H9 (cell line): ENCODE measurements around the gene AANAT. TPM values are rescaled to one million over a fixed set of nuclear protein-coding genes. Genes with fewer than 3 reads are reported as not detected.
A peak's percentile ranks its signal among the peaks of the same experiment; 100 is the strongest.

Source experiments
- DNase-seq: peaks from one replicate; pipeline ENCODE4 v3.0.0-alpha.2; 2017
- H2AFZ ChIP-seq: one replicate; pipeline ENCODE4 v1.6.1; 2013; ENCODE audit warnings: mild to moderate bottlenecking, low read length, control low read depth, moderate library complexity
- H2AK5ac ChIP-seq: 2 replicates; pipeline ENCODE4 v1.6.1; 2013; ENCODE audit warnings: low read length, control low read depth, mixed read lengths; ENCODE audit not compliant: insufficient read length
- H2BK120ac ChIP-seq: one replicate; pipeline ENCODE4 v1.6.1; 2013; ENCODE audit warnings: low read depth, mild to moderate bottlenecking, low read length, control low read depth, inconsistent platforms; ENCODE audit not compliant: poor library complexity, severe bottlenecking
- H2BK12ac ChIP-seq: 2 replicates; pipeline ENCODE4 v1.6.1; 2013; ENCODE audit warnings: low read length, control low read depth, mixed read lengths, low read depth; ENCODE audit not compliant: insufficient read length
- H2BK15ac ChIP-seq: 2 replicates; pipeline ENCODE4 v1.6.1; 2013; ENCODE audit warnings: low read depth, low read length, control low read depth
- H2BK20ac ChIP-seq: one replicate; pipeline ENCODE4 v1.6.1; 2013; ENCODE audit warnings: low read depth, mild to moderate bottlenecking, low read length, control low read depth, inconsistent platforms; ENCODE audit not compliant: poor library complexity, severe bottlenecking
- H2BK5ac ChIP-seq: 2 replicates; pipeline ENCODE4 v1.6.1; 2013; ENCODE audit warnings: low read length, control low read depth, mixed read lengths; ENCODE audit not compliant: insufficient read length
- H3K14ac ChIP-seq: 2 replicates; pipeline ENCODE4 v1.6.1; 2013; ENCODE audit warnings: low read length, control low read depth; ENCODE audit not compliant: insufficient read depth
- H3K18ac ChIP-seq: 2 replicates; pipeline ENCODE4 v1.6.1; 2013; ENCODE audit warnings: low read depth, mild to moderate bottlenecking, mixed read lengths, low read length, control low read depth; ENCODE audit not compliant: insufficient read length
- H3K23ac ChIP-seq: 2 replicates; pipeline ENCODE4 v1.6.1; 2013; ENCODE audit warnings: low read length, control low read depth, mixed read lengths, low read depth; ENCODE audit not compliant: insufficient read length
- H3K23me2 ChIP-seq: 2 replicates; pipeline ENCODE4 v1.6.1; 2013; ENCODE audit warnings: low read depth, mild to moderate bottlenecking, mixed read lengths, low read length, control low read depth; ENCODE audit not compliant: insufficient read length, poor library complexity, severe bottlenecking
- H3K27ac ChIP-seq: 2 replicates; pipeline ENCODE4 v1.5.1; 2013; ENCODE audit warnings: low read length, control low read depth, mixed read lengths, low read depth; ENCODE audit not compliant: insufficient read length
- H3K27me3 ChIP-seq: 2 replicates; pipeline ENCODE4 v1.6.1; 2013; ENCODE audit warnings: low read length, control low read depth, inconsistent platforms; ENCODE audit not compliant: insufficient read depth
- H3K4ac ChIP-seq: 2 replicates; pipeline ENCODE4 v1.6.1; 2013; ENCODE audit warnings: low read depth, mild to moderate bottlenecking, control low read depth, inconsistent platforms, low read length, moderate library complexity
- H3K4me1 ChIP-seq: 2 replicates; pipeline ENCODE4 v1.6.1; 2013; ENCODE audit warnings: low read length, control low read depth, inconsistent platforms; ENCODE audit not compliant: insufficient read depth
- H3K4me2 ChIP-seq: 2 replicates; pipeline ENCODE4 v1.6.1; 2013; ENCODE audit warnings: low read length, control low read depth, mixed read lengths; ENCODE audit not compliant: insufficient read length, insufficient read depth
- H3K56ac ChIP-seq: 2 replicates; pipeline ENCODE4 v1.6.1; 2013; ENCODE audit warnings: low read depth, mild to moderate bottlenecking, mixed read lengths, low read length, control low read depth; ENCODE audit not compliant: insufficient read length
- H3K79me1 ChIP-seq: 2 replicates; pipeline ENCODE4 v1.6.1; 2013; ENCODE audit warnings: low read depth, mild to moderate bottlenecking, moderate library complexity, low read length, control low read depth, inconsistent platforms; ENCODE audit not compliant: insufficient read depth, poor library complexity, severe bottlenecking
- H3K79me2 ChIP-seq: 2 replicates; pipeline ENCODE4 v1.6.1; 2013; ENCODE audit warnings: low read length, control low read depth, inconsistent platforms; ENCODE audit not compliant: insufficient read depth
- H3K9ac ChIP-seq: 2 replicates; pipeline ENCODE4 v1.6.1; 2013; ENCODE audit warnings: low read length, control low read depth, mixed read lengths; ENCODE audit not compliant: insufficient read length; ENCODE audit errors: extremely low read depth
- H3K9me3 ChIP-seq: one replicate; pipeline ENCODE4 v1.6.1; 2013; ENCODE audit warnings: low read depth, low read length, inconsistent platforms; ENCODE audit not compliant: control insufficient read depth
- H3T11ph ChIP-seq: one replicate; pipeline ENCODE4 v1.6.1; 2013; ENCODE audit warnings: mild to moderate bottlenecking, low read length, control low read depth, inconsistent platforms
- H4K20me1 ChIP-seq: one replicate; pipeline ENCODE4 v1.6.1; 2013; ENCODE audit not compliant: control insufficient read depth, insufficient read length, insufficient read depth
- H4K5ac ChIP-seq: 2 replicates; pipeline ENCODE4 v1.6.1; 2013; ENCODE audit warnings: low read depth, mild to moderate bottlenecking, mixed read lengths, low read length, control low read depth; ENCODE audit not compliant: insufficient read length
- H4K8ac ChIP-seq: replicated peaks from 2 replicates; pipeline ENCODE4 v1.6.1; 2013; ENCODE audit warnings: low read length, control low read depth, mixed read lengths, low read depth; ENCODE audit not compliant: insufficient read length
- H4K91ac ChIP-seq: 2 replicates; pipeline ENCODE4 v1.6.1; 2013; ENCODE audit warnings: low read depth, mild to moderate bottlenecking, moderate library complexity, mixed read lengths, low read length, control low read depth; ENCODE audit not compliant: insufficient read length
- H3K27ac Mint-ChIP-seq, 3 experiments: 2 replicates in 2 of 3; 3 replicates in 1 of 3; pipeline ENCODE4 v1.8.0; 2020 to 2021; ENCODE audit warnings: mixed read lengths in 3 of 3, mild to moderate bottlenecking in 1 of 3, moderate library complexity in 1 of 3
- H3K27me3 Mint-ChIP-seq: 2 replicates; pipeline ENCODE4 v1.8.0; 2021; ENCODE audit warnings: low read depth, mild to moderate bottlenecking, moderate library complexity, mixed read lengths
- H3K36me3 Mint-ChIP-seq, 3 experiments: 2 replicates in 2 of 3; 3 replicates in 1 of 3; pipeline ENCODE4 v1.8.0; 2020 to 2021; ENCODE audit warnings: low read depth in 3 of 3, mixed read lengths in 3 of 3; ENCODE audit not compliant: insufficient read depth in 1 of 3
- H3K4me1 Mint-ChIP-seq, 2 experiments: 2 replicates each; pipeline ENCODE4 v1.8.0; 2020; ENCODE audit warnings: mixed read lengths in 2 of 2
- H3K4me3 Mint-ChIP-seq, 2 experiments: 2 replicates in 1 of 2; 3 replicates in 1 of 2; pipeline ENCODE4 v1.8.0; 2020 to 2021; ENCODE audit warnings: mild to moderate bottlenecking in 2 of 2, mixed read lengths in 2 of 2, moderate library complexity in 1 of 2
- H3K9me3 Mint-ChIP-seq, 2 experiments: 2 replicates in 1 of 2; 3 replicates in 1 of 2; pipeline ENCODE4 v1.8.0; 2020; ENCODE audit warnings: mild to moderate bottlenecking in 2 of 2, mixed read lengths in 2 of 2, moderate library complexity in 1 of 2
- CTCF ChIP-seq: fragments of 200-600 bp; sonication (generic); conservative IDR thresholded peaks from 3 replicates; pipeline ENCODE4 v1.8.0; 2021; ENCODE audit warnings: antibody characterized with exemption, mild to moderate bottlenecking
- WGBS: extraction: QIAGEN DNeasy Blood & Tissue Kit; methylation state at CpG from one replicate; pipeline ENCODE4 v1.1.7; 2013; ENCODE audit warnings: missing lambda C conversion rate, low lambda C conversion rate, mixed read lengths; ENCODE audit not compliant: insufficient read length; ENCODE audit errors: extremely low coverage; 5-methylcytosine and 5-hydroxymethylcytosine counted together
- total RNA-seq: library from RNA; stranded (reverse); gene quantifications from 2 replicates; pipeline ENCODE4 v1.2.1, GENCODE V29; 2021

Gene AANAT
- total RNA-seq, 1 experiment from 2014 or later, result 0.55 TPM

- peaks cover 12% of the 10 kb centered on the region for H3K27me3 Mint-ChIP-seq
- Histone ChIP-seq H2BK120ac (no peak overlapping the region), H2BK12ac (peak overlapping the region; percentile 10), H4K5ac (no peak overlapping the region), H3K56ac (no peak overlapping the region), H2BK15ac (peak overlapping the region; percentile 73; the same call in 1 of the 2 replicates), H3K27ac (no peak overlapping the region), H3K23ac (no peak overlapping the region), H3K14ac (0 out of 2 replicates have a peak overlapping the region, but pooled peaks have one; percentile 56), H3K4me1 (peaks cover 3% of the 10 kb centered on the region; the same call in 1 of the 2 replicates), H3K27me3 (no peaks in the 10 kb centered on the region), H2BK5ac (no peak overlapping the region), H3K23me2 (peaks cover 9% of the 10 kb centered on the region), H3K9me3 (no peaks in the 10 kb centered on the region), H3K4me2 (peak overlapping the region; percentile 55), H4K91ac (no peak overlapping the region), H3K79me2 (no peaks in the 10 kb centered on the region), H3K4ac (no peak overlapping the region; the same call in 1 of the 2 replicates), H4K8ac (no peak overlapping the region), H3K9ac (no peak overlapping the region), H3T11ph (no peak overlapping the region), H4K20me1 (no peaks in the 10 kb centered on the region), H3K79me1 (no peaks in the 10 kb centered on the region), H2AK5ac (no peak overlapping the region), H2AFZ (peak overlapping the region; percentile 16), H3K18ac (peak overlapping the region; percentile 70), H2BK20ac (no peak overlapping the region)
- H3K4me1 Mint-ChIP-seq, result peaks cover 50 to 63% of the 10 kb centered on the region in 2 experiments
- TF ChIP-seq CTCF, result no peak
- H3K9me3 Mint-ChIP-seq, result no peaks in the 10 kb centered on the region; a peak in 1 of 5 replicates
- no peak for DNase-seq
- H3K4me3 Mint-ChIP-seq, result peak overlapping the region; percentile 47 to 75
- no CpG with 5 or more reads among the region's 11 CpGs for WGBS
- H3K27ac Mint-ChIP-seq, result peak overlapping the region; percentile 1 to 82 (median 41); a peak in 5 of 7 replicates
- H3K36me3 Mint-ChIP-seq, result no peaks in the 10 kb centered on the region; a peak in 2 of 7 replicates
Observed at GRCh38 chr17:76501827-76502307, 34.5 kb downstream of the AANAT start.
